Measurements from ENCODE around the gene IGFBPL1.
A peak's percentile ranks its signal among the peaks of the same experiment; 100 is the strongest.
"Not testable (repeated sequence)": the region's sequence is repeated elsewhere in the genome, so short reads cannot be mapped to it uniquely, and the experiment has no call there.

The IGFBPL1 gene

DNA sequence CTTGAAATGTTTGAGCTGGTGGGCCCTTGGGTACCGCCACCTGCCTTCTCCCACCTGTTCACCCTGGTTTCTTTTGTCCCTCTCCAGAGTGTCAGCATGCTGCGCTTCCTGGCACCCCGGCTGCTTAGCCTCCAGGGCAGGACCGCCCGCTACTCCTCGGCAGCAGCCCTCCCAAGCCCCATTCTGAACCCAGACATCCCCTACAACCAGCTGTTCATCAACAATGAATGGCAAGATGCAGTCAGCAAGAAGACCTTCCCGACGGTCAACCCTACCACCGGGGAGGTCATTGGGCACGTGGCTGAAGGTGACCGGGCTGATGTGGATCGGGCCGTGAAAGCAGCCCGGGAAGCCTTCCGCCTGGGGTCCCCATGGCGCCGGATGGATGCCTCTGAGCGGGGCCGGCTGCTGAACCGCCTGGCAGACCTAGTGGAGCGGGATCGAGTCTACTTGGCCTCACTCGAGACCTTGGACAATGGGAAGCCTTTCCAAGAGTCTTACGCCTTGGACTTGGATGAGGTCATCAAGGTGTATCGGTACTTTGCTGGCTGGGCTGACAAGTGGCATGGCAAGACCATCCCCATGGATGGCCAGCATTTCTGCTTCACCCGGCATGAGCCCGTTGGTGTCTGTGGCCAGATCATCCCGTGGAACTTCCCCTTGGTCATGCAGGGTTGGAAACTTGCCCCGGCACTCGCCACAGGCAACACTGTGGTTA, 28.4 kb downstream of the IGFBPL1 start:
- no peak for DNase-seq

DNA sequence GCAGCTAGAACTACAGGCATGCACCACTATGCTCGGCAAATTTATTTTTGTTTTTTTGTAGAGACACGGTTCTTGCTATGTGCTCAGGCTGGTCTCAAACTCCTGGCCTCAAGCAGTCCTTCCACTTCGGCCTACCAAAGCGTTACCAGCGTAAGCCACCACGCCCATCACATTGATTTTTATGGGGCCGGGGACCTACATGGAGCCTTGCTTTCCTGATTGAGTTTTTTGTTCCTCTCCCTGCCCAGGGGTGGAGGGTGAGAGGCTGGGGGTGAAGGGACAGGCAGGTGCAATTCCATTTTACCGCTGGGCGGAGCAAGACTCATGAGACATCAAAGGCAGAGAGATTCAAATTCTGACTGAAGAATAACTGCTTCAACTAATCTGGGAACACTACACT, 29.8 kb downstream of the IGFBPL1 start:
- DNase-seq = no peak

DNA sequence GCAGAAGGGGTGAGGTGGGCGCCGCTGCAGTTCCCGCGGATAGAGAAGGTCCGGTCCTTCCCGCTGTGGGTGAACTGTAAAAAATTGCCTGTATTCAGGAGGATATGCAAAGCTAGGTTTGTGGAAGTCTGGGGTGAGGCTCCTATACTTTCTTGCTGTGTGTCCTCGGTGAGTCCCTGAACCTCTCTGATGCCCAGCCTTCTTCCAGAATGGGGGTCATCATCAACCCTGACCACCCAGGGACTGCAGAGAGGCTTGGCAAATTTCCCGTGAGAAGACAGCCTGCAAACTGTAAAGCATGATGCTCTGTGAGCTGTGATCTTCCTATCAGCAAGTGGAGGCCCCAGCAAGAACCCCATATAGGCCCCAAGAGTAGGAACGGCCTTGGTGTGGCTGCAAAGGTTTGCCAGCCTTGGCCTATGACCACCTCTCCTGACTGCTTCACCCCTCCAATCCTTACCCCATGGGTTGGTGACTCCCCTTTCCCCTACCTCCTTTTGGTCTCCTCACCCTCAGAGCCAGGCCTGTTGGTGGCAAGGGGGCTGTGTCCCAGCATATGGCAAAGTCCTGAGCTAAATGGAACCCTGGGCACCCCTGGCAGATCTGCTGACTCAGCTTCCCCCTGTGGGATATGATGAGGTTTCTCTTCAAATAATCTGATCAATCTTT, 31.0 kb downstream of the IGFBPL1 start:
- peak; percentile 31 for DNase-seq

DNA sequence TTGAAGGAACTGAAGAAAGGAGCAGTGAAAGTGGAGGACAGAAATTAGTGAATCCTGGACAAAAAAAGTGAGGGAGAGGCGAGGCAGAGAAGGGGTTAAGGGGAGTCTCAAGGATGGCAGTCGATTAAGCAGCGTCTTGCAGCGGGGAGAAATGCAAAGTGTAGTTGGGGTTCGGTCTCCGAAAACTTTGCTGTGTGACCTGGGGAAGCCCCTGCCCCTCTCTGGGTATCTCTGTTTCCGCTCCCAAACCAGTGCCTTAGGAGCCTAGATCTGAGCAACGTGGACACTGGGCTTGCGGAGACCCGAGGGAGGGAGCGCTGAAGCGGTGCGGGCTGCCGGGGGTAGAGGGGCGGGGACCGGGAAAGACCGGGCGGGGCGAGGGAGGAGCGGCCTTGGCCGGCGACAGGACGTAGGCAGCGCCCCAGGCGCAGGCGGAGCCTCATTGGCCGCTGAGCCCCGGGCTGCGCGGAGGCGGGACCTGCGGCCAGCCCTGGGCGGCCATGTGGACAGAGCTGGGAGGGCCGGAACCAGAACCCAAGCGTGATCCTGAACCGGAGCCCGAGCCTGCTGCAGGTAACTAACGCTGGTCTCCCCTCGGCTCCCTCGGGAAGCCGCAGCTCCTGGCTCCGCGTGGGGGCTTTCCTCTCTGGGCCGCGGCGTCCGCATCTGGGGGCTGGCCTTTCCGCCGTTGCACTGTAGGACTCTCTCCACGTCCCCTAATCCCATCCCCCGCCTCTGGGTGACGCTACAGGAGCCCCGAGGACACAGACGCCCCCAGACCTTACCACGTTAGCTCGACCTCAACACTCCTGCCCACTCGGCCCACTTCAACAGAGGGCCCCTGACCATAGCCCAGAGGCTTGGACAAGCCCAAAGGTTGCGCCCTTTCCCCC, 31.8 kb downstream of the IGFBPL1 start, which contains the start of gene ALDH1B1:
Gene ALDH1B1, plus strand, starts transcription at position 468 of the 893 bp plus-strand sequence. CDS start 3,047 bp downstream, outside the sequence.
- peak; percentile 84 for DNase-seq

DNA sequence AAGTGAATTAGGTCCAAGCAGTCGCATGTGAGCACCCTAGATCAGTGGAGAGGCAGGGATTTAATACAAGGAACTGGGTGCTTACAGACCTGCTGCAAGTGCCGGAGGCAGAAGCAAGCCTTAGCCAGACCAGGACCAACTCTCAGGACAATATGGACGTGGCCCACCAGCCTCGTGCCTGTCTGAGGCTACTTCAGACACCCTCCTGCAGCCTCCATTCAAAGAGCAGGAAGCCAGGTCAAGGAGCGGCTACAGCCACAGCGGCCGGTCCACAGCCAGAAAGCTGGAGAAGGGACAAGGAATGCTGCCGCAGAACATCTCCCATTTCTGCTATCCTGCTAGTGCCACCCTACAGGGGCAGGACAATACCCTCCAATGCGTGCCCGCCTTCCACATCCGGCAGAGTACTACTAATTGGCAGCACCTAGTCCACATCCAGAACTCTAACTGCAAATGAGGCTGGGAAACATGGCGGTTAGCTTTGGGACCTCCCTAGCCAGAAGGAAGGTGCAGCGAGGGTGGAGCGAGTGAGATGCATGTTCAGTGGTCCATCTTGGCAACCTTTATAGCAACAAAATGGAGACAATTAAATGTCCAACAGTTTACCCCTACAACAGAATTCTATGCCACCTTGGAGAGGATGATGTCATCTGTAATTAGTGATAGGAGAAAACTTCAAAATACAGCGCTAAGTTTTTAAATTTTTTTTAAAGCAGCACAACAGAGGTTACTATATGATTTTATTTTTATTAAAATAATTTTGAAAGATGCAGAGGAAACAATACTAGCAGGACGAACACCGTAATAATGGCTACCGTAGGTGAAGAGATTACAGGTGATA, 32.8 kb downstream of the IGFBPL1 start:
- DNase-seq = no peak

DNA sequence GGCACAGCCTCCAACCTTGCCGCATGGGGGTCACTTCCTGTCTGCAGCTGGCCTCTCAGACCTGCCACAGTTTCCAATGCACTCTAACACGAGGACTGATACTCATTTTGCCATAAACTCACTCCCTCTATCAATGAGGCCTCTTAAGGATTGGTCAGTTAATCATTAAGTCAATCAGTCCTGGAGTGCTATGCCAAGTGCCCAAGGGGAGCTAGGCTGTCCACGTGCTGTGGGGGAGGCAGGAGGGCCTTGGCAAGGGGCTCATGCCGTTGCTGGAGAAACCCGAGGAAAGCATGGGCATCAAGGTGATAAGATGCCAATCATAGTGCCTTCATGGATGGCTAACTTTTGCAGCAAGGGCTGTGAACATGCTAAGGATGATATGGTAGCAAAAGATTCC, 33.4 kb downstream of the IGFBPL1 start:
- no peak for DNase-seq

DNA sequence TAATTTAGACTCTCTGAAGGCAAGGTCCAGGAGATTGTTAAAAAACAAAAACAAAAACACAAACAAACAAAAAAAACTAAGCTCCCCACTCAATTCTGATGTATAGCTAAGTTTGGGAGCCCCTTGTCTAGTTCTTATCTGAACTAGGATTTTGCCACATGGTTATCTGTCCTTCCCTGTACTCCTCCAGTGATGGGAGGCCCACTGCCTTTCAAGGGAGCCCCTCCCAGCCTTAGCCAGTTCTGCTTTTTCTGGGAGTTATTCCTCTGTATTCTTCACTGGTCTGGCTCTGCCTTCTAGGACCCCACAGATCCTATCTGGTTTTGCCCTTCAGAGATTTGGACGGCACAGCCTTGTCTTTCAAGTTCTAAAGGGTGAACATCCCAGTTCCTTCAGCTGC, 33.8 kb downstream of the IGFBPL1 start:
- peak; percentile 16 for DNase-seq

DNA sequence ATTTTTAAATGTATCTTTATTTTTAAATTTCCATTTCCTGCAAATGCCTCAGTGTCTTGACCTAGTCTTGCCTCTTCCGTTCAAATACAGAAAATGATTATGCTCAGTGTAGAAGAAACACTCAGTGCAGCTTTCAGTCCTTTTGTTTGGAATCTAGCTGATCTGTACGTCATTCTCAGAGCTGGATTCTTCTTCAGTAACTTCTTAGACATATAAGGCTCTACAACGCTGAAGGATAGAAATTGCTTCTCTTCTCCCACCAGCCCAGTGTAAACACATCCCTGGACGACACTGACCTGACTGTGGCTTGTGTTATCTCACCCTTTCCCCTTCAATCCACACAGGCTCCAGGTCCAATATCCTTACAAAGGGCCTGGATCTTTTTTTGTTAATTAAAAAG, 34.9 kb downstream of the IGFBPL1 start:
- no peak for DNase-seq

DNA sequence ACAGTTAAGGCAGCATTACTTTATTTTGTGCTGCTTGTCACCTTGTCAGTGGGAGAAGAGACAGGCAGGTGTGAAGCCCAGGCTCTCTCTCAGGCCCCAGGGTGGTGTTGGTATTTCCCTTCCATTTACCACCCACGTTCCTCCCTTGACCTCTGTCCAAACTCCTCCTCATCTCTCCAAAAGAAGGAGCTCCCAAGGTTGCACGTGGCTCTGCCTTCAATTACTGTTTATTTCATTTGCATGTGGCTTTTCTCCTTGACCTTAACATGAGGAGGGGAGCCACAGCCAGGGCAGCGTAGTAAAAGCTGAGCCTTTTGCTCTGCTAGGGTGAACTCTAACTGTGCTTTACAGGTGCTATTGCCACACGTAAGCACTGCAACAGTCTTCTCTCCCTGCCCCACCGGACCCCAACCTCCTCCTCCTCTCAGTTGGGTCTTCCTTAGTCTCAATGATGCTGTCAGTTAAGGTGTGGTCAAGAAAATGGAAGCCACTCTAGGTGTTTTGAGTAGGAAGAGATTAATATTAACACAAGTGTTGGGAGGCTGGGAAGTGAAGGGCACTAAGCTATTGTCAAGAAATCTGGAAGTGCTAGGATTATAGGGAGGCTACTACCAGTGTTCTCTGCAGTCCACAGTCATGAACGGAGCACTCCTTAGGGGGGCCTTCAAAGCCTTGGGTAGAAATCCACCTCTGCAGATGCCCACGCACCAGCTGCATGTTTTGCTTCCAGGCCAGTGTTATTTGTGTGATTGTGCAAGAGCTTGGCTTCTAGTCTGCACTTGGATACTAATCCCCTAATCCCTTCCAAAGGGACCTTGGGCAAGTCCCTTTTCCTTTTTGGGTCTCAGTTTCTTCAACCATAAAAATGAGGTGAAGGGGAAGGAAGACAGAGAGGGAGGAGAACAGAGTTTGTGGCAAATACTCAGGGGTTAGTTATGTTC, 35.7 kb downstream of the IGFBPL1 start:
- DNase-seq = no peak

DNA sequence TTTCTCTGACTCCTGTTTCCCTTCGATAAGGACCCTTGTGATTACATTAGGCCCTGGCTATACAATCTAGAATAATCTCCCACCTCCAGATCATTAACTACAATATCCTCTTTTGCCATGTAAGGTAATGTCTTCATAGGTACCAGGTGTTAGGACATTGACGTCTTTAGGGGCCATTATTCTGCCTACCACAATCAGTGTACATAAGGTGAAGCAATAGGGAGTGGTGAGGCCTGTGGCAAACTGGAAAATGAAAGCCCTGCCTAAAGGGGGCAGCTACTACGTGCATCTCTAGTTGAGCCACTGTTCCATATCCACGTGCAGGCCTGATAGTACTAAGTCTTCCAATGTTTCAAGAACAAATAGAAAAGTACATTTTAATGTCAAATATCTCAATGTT, 36.5 kb downstream of the IGFBPL1 start:
- DNase-seq = no peak

DNA sequence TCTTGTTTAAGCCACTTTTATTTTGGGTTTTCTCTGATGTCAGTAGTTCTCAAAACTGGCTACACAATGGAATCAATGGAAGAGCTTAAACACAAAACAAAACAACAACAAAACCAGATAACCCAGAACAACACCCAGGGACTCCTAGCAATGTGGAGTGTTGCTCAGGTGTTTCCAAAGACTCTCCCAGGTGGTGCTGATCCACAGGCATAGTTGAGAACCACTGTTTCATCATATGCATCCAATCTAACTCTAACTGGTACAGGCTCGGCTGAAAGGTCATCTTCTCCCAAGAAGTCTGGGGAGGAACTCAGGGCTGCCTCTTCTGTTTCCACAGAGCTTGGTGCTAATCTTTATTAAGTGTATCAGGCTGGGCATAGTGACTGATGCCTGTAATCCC, 37.2 kb downstream of the IGFBPL1 start:
- no peak for DNase-seq

DNA sequence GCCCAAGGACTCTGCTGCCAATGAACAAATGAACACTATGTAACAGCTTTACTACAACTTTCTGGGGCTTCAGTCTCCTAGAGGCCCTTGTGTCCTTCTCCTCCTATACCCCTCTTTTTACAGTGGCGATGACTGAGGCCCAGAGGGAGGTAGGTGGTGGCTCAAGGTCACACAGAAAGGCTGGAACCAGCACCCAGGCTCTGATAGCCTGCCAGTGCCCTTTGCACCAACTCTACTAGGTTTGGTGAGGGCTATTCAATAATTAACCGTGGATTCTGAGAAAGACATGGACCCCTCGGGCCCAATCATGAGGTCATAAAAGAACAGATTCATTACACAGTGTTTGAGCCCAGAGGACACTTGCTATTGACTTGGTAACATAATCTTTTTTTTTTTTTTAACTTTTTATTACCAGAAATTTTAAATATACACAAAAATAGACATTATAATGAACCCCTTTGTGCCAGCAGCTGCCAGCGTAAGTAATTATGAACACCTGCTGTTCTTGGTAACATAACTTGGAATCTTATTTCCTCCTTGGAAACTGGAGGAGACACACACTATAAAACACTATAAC, 37.8 kb downstream of the IGFBPL1 start:
- DNase-seq = no peak

DNA sequence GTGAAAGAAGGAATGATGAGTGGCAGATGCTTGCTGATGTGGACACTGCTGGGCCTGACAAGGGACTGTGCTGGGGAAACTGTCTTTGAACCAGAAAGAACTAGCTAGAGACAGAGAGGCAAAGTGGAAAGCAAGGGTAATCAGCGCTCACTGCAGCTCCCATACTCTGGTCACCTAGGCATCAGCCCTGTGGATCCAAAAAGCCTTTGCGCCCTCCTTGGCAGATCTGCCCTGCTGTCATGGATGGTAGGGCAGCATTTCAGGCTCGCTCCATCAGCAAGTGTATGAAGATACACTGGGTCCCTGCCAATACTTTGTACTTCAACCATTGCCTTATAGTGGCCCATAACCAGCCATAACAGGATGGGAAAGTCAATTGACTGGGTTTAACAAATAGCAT, 38.4 kb downstream of the IGFBPL1 start:
- no peak for DNase-seq

DNA sequence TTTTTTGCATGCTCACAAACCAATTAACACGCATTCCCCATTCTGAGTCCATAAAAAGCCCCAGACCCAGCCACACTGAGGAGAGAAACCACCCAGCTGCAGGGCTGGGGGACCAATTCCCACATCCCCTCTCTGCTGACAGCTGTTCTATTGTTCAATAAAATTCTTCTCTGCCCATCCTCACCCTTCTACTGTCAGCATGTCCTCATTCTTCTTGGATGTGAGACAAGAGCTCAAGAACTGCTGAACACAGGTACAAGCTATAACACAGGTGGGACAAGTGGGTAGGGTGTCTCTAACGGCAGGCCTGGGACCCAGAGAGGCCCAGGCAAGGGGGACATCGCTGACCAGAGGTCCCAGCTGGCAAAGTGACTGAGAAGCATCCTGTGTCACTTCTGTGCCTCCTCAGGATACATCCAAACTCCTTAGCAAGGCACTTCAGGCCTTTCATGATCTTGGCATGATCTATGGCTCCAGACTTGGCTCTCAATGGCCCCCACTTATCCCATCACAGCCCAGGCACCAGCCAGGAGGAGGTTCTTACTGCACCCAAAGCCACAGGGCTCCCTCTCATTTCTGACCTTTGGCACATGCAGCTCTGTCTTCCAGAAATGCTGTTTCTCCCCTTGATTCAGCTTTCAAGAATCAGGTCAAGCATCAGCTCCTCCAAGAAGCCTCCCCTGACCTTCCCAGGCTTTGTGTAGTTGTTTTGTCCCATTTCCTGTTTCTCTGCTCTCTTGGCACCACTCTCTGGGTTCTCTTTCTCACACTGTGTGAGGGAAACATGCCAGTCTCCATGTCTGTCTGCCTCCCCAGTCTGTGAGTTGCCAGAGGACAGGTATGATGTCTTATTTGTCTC, 39.0 kb downstream of the IGFBPL1 start:
- no peak for DNase-seq

DNA sequence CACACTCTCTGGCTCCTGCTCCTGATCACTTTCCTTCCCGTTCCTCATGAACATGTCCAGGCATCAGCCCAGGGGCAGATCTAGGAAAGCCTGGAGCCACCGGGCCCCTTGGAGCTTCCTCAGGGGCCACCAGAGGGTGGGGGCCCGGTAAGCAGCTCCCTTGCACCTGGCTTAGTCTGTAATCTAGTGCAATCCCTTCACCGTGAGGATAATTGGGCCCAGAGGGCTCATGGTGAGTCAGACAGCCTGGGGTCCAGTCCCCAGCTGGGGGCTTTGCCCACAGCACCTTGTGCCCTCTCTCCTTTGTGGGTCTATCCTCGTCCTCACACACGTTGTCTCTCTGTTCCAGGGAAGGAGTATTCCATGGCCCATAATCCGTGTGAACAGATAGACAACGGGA, 42.1 kb downstream of the IGFBPL1 start:
- DNase-seq = no peak

DNA sequence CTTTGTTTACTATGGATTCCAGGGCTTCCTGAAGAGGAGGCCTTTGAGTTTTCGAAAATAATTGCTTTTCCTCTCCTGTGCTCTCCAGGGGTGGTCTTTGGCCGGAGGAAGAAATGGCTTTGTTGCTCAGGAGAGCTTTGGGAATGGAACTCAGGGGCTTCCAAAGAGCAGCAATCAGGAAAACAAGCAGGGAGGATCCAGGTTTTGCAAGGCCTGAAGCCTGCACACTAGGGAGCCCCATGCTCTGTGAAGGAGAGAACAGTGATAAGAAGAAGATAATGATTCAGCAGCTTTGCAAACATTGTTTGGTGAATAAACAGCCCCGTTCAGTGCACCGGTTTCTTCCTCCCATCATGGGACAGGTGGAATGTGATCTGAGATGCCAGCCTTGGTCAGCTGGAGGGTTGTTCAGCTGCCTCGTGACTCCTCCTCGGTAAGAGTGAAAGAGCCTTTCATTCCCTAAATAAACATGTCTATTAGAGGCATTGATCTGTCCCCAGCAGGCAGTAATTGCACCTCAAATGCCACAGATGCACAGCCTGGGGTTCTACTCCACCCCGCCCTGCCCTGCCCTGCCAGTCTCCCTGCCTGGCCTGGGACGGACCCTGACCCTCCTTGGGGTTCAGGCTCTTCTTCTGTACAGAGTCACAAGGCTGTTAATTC, 43.3 kb downstream of the IGFBPL1 start:
- DNase-seq = peak; percentile 42

DNA sequence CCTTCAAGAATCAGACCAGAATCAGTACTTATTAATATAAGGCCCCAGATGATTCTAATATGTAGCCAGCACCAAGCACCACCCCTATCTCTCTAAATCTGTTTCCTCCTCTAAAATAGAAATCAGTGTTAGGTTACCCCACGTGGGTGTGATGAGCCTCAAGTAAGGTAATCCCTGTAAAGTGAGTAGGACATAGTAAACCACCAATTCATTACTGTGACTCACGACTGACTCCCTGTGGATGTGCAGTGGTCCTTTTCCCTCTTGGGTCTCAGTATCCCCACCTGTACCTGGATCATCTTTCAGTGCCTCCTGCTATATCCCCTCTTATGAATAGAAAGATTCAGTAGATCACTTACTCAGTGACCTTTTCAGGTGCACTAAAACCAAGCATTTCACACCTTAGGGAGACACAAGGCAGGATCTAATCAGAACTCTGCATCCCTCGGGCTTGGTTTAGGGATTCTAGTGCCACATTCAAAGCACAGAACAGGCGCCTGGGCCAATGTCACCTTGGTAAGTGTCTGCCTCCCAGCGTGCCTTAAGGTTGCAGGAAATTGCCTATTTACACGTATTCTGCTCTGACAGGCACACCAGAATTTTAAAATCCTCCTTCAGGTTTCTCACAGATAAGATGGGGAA, 43.9 kb downstream of the IGFBPL1 start:
- DNase-seq = no peak

DNA sequence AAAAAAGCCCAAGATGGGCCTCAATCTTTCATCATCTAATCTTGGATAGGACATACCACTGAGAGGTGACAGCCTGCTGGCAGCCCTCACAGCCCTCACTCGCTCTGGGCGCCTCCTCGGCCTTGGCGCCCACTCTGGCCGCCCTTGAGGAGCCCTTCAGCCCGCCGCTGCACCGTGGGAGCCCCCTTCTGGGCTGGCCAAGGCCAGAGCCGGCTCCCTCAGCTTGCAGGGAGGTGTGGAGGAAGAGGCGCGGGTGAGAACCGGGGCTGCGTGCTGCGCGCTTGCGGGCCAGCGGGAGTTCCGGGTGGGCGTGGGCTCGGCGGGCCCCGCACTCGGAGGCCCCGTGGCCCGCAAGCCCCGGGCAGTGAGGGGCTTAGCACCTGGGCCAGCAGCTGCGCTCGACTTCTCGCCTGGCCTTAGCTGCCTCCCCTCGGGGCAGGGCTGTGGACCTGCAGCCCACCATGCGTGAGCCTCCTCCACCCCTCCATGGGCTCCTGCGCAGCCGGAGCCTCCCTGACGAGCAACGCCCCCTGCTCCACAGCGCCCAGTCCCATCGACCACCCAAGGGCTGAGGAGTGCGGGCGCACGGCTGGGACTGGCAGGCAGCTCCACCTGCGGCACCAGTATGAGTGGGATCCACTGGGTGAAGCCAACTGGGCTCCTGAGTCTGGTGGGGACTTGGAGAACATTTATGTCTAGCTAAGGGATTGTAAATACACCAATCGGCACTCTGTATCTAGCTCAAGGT, 46.7 kb downstream of the IGFBPL1 start:
- DNase-seq = not testable (repeated sequence)

All from hematopoietic multipotent progenitor cell treated with erythropoietin and hydrocortisone succinate and interleukin-3 and kit ligand, for 8 days (in vitro differentiated cells).